ENCODE results near the gene CORO7. TPM values are rescaled to one million over a fixed set of nuclear protein-coding genes. Genes with fewer than 3 reads are reported as not detected.

CORO7 gene
- polyA plus RNA-seq, 12 donors: 15.7 to 26.2 (median 20.7) TPM; not detected in 1

DNA sequence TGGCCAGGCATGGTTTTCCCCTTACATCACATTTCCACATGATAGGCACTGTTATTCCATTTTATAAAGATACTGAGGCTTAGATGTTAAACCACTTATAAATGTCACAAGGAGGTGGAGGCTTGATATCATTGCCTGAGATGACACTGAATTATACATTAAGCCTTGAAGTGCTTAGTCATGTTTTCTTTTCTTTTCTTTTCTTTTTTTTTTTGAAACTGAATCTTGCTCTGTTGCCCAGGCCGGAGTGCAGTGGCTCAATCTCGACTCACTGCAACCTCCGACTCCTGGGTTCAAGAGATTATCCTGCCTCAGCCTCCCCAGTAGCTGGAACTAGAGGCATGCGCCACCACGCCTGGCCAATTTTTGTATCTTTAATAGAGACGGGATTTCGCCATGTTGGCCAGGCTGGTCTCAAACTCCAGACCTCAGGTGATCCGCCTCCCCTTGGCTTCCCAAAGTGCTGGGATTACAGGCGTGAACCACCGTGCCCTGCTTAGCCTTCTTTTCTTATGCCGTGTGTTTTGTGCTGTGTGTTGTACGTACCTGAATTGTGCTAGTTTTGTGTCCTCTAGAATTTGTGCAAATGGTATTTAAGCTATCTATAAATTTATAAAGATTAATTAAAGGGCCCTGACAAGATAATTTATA lies 10.5 kb upstream of the CORO7 start:
- no peak for DNase-seq

DNA sequence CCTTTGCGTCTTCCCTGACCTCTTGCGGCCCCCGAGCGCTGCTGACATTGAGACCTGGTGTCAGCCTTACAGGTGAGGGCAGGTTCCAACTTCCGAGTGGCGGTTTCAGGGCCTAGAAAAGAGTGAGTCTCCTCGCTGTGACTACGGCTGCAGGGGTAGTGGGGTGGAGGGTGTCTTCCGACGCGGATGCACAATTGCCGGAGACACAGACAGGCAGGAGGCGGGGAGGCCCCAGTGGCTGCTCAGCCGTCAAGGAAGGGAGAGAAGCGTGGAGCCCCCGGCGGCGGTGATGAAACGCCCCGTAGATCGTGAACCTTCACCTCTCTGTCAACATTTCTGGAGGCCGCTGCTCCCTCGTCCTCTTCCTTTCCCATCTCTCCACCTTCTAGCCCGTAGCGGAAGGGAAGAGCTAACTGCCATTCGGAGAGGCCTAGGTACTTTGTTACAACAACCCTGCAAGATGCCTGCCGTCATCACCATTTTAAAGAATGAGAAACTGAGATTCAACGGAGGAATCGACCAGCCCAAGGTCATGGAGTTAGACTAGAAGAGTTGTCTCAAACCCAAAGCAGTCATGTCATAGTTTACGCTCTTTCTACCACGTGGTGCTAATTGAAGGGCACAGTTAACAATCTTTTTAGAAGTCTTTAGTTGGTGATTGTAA lies 9.8 kb upstream of the CORO7 start:
- DNase-seq: no peak

DNA sequence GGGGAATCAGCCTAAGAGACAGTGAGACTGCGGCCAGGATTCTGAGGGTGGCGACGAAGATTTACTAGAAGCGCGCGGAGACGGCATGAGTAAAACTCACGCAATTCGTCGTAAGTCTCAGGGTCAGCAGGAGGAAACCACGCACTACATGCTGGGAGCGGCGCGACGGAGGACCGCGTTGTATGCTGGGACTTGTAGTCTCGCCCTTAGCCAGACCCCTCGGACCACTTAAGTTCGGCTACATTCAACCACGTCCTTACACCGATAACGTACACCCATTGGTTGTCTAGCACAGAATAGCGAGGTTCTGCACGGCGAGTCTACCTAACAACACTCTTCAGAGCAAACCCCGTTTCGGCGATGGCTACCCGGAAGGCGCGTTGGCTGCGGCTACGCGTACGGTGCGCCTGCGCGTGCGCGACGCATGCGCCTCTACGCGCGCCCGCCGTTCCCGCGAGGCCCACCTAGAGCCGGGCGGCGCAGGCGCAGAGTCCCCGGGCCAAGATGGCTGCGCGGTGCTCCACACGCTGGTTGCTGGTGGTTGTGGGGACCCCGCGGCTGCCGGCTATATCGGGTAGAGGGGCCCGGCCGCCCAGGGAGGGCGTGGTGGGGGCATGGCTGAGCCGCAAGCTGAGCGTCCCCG lies 9.1 kb upstream of the CORO7 start, which contains the start of gene DNAJA3:
Gene DNAJA3, plus strand, starts transcription at position 491 of the 643 bp plus-strand sequence. Its CDS starts 14 bp downstream, at position 505.
- DNase-seq: peak; percentile 94

DNA sequence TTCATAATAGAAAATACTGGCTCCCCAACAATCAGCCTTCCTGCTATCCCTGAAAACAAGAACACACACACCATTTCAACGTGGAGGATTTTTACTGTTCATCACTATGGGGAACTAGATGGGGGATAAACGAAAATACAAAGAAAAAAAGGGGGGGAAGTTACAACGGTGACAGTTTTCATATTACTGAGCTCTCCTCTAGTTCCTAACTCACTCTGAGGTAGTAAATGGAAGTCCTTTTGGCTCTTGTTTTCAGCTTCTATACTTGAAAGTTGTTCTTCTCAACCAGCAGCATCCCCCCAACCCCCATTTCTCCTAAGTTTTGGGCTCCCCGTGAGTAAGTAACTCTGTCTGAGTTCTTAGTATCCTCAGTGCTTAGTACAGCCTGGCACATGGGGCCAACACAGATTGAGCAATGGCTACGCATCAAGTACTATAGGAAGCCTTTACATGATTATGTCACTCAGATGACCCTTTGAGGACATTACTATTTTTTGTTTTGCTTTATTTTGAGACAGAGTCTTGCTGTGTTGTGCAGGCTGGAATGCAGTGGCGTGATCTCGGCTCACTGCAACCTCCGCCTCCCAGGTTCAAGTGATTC lies 4.2 kb upstream of the CORO7 start:
- DNase-seq: no peak

DNA sequence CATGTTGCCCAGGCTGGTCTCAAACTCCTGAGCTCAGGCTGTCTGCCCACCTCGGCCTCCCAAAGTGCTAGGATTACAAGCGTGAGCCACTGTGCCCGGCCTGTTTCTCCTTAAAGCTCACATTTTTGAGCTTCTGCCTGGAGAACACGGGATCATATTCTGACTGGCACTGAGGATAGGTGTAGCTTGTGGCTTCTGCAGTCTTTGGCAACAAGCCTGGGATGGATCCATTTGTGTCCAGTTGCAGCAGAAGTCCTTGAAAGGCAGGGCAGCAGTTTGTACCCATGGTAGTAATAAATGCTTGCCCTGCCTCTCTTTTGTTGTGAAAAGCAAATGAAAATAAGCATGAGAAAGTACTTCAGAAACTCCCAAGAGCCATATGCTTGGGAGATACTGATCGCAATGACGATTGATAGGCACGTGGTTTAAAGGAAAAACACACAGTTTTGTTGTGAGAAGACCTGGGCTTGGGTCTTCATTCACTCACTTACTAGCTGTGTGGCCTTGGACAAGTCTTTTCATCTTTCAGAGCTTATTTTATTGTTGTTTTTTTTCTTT lies 3.1 kb upstream of the CORO7 start:
- DNase-seq: no peak

DNA sequence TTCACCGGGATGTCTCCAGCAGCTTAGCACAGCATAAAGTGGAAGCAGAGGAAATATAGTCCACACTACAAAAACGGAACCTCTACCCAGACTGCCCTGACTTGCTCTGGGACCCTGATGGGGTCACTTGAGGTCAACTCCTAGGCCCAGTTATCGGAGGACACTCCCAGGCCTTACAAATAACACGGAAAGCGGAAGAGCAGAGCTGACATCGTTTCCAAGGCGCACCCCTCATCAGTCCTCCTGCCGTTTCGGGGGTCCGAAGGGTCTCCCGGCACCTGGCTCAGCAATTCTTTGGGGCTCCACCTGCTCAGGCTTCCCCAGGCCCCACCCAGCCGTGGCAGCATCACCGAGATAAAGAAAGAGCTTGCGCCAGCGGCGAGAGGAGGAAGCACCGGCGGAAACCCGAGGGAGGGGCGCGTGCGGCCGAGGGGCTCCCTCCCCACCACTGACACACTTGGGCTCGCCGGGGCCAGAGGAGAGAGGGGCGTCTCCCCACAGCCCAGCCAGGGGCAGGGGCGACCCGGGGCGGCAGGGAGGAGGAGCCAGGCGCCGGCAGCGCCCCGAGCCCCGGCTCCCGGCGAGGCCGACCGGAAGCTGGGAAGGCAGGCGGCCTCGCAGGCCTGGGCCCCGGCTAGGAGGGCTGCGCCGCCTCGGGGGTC lies 727 bp downstream of the CORO7 start:
- DNase-seq: no peak

DNA sequence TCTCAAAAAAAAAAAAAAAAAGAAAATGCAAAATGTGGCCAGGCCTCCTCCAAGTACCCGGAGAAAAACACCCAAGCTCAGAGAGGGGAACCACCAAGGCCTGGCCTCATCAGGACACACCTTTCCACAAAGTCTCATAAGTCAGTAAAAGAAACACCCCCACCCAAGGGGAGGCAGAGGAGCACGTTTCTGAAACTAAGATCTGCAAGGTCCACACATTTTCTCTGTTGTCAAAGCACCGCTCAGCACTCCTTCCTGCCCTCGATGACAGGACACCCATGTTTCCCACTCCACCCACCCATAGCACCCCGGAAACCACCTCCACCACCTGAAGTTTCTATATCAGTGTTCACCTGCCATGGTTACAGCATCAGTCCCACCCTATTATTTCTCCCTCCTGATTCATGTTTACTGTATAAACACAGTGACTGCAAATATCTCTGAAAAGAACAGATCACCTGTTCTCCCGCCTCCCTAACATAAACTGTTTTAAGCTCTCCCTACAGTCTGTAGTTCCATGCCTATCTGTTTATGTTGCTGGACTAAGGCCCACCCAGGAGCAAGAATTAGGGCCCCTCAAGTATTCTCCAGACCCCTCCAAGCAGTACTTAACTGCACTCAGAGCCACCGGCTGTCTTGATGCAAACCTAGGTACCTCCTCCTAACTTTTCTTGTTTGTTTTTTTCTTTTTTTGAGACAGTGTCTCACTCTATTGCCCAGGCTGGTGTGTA lies 2.0 kb downstream of the CORO7 start:
- DNase-seq: no peak

DNA sequence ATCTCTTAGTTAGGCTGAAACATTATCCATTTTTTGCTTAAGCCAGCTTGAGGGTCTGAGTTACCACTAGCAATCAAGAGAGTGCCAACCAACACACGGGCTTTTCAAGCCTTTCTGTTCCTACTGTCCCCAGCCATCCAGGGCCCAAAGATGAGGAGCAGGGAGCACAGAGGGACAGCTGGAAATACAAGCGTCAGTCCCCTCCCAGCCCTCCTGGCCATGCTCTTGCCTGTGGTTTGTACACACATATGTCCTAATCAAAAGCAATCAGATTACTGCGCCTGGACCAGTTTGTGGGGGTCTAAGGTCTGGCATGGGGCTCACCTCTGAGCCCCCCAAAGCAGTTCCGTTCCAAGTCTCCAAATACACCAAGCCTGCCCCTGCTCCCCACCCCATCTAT lies 3.5 kb downstream of the CORO7 start:
- DNase-seq: no peak

DNA sequence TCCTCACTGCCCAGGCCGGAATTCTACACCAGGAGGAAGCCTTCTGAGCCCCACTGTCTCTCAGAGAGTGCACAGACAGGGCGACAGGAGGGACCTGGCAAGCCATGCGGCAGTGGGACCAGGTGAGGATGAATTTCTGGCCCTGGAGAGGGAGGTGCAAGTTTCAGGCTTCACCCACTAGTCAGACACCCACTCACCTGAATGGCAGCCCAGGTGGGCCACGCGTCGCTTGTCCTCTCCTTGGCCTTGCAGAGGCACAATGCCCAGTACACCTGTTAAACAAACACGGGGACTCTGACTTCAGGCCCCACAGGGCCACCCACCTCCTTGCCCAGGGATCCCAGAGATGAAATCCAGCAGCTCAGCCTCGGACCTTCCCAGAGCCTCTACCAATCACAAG lies 4.2 kb downstream of the CORO7 start:
- no peak for DNase-seq

DNA sequence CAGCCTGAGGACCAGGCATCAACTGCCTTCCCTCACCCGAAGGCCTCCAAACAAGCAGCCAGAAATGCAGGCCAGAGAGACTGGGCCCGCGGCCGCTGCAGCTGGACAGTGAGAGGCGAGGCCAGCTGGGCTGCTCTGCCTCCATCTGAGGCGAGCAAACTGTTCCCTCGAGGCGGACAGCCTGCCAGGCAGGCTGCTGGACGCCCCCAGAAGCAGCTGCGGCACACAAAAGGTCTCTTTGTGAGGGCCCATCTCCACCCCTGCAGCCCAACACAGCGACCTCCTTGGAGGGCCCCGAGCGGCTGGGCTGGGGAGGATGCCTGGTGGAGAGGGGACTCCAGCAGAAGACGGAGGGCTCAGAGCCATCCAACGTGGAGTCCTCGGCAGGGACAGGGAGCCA lies 4.7 kb downstream of the CORO7 start:
- DNase-seq: peak; percentile 78

DNA sequence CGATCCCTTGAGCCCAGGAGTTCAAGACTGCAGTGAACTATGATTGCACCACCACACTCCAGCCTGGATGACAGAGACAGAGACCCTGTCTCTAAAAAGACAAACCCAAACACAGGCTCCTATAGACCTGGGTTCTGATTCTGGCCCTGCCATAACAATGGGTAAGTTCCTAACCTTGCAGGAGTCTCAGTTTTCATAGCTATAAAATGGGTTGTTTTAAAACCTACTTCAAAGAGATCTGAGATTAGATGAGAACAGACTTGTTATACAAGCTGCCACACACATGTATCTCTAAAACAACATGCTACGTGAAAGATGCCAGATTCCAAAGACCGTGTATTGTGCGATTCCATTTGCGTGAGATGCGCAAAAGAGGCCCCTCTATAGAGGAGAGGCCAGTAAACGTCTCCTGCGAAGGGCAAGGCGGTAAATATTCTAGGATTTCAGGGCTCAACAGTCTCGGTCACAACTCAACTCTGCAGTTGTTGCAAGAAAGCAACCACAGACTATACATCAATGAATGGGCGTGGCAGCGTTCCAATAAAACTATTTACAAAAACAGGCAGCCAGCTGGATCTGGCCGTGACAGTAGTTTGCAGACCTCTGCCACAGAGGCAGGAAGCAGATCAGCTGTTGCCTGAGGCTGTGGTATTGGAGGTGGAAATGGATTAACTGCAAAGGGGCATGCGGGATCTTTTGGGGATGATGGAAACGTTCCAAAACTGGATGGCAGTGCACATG lies 5.9 kb downstream of the CORO7 start:
- DNase-seq: peak; percentile 85

DNA sequence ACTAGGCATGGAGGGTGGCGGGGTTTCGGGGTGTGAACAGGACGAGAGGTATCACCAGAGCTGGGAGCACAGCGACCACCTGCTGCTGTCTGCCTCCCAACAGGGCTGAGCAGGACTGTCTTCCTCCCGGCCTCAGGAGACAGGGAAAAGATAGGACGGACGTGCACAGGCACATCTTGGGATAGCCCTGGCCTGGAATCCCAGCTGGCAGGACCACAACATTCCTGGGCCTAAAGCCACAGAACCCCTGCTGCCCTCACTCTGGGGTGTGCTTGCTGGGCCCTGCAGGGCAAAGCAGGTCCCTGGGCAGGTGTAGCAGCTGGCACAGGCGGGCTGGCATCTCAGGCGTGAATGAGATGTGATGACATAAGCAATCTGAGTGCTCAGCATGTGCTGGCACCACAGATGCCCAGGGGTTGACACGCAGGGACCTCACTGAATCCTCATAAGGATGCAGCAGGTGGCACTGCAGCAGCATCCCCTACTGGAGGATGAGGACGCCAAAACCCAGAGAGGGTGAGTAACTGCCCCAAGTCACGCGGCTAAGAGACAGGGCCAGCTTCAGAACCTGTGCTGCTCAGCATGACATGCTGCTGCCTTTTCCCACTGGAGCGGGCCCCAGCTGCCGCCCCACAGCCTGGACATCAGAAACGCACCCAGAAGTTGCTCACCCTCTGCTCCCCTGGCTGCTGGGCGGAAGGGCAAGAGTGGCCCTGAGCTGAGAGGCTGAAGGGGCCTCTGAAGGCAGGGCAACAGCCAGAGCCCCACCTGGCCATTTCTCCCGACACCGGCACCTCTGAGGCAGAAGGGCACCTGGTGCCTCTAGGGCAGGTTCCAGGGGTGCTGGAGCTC lies 7.1 kb downstream of the CORO7 start:
- DNase-seq: no peak

DNA sequence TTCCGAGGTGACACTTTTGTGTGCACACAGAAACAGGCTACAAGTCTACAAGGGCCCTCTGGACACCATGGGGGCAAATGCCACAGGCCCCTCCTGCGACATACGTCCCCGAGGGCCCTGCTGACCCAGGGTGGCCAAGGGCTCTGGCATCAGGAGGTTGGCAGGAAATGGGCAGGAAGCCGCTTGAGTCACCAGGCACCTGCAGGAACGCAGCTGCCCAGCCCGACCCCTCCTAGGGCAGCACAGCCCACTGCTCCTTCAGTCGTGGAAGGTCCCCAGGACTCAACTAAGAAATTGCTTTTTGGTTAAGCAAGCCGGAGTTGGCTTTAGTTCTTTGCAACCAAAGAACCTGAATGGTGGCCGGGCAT lies 8.1 kb downstream of the CORO7 start:
- DNase-seq: no peak

DNA sequence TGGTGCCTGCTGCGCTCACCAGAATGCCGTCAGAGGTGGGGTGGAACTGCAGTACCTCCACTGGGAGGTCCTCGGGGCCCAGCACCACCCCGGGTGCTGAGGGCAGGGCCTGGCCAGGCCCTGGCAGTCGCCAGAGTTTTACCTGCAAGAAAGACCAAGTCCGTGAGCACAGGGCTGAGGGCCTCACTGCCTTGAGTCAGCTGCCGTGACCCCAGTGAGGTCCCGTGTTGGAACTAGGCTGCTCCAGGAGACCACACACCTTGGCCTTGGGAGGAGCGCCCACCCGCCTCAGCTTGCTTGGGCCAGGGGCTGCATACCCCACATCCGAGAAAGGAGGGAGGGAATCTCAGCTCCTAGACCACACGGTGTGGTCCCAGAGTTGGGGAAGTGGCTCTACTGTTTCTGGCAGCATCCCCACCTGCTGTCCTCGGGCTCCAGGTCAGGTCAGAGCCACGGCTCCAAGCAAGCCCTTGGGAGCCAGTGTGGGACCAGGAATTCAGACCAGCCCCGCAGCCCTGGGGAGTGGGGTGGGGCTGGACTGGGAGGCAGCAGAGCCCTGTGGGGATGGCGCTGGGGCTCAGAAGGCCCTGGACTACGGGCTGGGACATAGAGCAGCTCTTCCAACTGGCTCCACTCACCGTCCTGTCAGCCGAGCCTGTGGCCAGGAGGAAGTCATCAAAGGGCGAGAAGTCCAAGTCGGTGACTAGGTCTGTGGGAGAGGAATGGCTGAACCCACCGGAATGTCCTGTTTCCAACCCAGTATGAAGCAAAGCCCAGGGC lies 8.7 kb downstream of the CORO7 start:
- DNase-seq: no peak

DNA sequence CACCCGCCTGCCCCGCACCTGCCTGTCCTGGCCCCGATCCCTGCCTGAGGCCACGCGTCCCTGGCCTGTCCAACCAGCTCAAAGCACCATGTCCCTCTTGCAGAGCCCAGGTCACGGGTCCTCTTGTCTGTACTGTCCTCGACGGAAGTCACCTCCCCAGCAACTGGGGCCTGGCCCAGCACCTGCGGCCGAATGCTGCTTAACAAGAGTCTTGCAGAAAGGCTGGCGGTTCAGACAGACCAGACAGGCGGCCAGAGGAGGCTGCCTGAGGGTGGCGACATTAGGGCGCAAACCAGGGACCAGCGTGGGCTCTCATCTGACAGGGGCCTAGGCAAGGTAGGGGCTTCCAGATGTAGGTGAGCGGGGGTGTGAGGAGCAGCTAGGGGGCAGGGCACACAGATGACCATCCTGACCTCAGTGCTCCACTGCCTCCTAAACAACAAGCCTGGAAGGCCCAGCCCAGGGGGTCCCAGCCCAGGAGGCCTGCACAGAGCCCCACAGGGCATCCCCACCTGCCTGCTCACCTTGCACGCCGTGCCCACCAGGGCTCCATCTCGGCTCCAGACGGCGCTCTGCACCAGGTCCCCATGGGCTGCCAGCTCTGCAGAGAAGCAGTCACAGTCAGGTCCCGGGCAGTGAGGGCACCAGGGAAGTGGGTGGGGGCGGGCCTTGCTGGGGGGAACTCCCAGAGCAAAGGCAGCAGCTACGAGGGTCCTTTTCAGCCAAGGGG lies 11.3 kb downstream of the CORO7 start:
- no peak for DNase-seq

DNA sequence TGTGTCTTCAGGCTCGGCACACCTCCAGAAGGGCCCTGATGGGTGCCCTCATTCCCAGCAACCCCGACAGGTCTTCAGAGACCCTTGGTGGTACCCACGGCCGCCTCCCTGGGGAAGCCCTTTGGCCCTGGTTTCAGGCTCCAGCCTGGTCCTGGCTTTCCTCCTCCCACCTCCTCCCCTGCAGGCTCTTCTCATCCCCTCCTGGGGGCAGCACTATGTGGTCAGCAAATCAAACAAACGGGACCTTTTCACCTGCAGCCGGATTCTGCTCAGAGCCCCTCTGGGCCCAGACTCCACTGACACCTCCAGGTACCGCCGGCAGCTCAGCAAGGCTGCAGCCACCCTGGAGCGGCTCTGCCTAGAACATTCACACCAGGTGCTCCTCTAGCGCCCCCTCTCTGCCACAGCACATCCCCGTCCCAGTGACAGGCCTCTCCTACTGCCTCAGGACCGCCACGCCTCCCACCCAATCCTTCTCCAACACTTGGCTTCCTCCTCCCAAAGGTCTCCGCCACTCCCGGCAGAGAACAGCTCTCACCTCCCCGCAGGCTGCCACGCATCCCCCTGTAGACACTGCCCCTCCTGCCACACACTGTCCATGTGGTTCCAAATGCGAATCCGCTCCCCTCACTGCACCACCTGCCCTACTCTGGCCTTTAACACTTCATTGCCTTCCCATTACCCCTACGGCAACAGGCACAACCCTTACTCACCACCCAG lies 12.0 kb downstream of the CORO7 start:
- no peak for DNase-seq

All from muscle of arm (tissue), 12 donors.